Ectodermal cell (in vitro differentiated cells): ENCODE data around the gene PAGE1.

ENCODE experiments used
- H3K27ac ChIP-seq: 2 replicates; pipeline ENCODE4 v1.7.0; 2013; ENCODE audit warnings: mild to moderate bottlenecking, low read depth, low read length; ENCODE audit not compliant: insufficient read depth, poor library complexity, severe bottlenecking
- H3K27me3 ChIP-seq: 2 replicates; pipeline ENCODE4 v1.7.0; 2013; ENCODE audit warnings: mild to moderate bottlenecking, low read length; ENCODE audit not compliant: insufficient read depth, control insufficient read depth, poor library complexity, severe bottlenecking
- H3K36me3 ChIP-seq: one replicate; pipeline ENCODE4 v1.7.0; 2013; ENCODE audit warnings: low read length; ENCODE audit not compliant: control insufficient read depth, insufficient read depth
- H3K4me1 ChIP-seq: one replicate; pipeline ENCODE4 v1.7.0; 2013; ENCODE audit warnings: low read length; ENCODE audit not compliant: control insufficient read depth, insufficient read depth
- H3K4me3 ChIP-seq: 2 replicates; pipeline ENCODE4 v1.7.0; 2013; ENCODE audit warnings: low read depth, low read length, control low read depth; ENCODE audit not compliant: insufficient read depth
- H3K9me3 ChIP-seq: 2 replicates; pipeline ENCODE4 v1.7.0; 2013; ENCODE audit warnings: mild to moderate bottlenecking, low read length, moderate library complexity; ENCODE audit not compliant: control insufficient read depth
- WGBS, 2 experiments: methylation state at CpG; one replicate each; pipeline ENCODE4 v1.1.7; 2013; ENCODE audit warnings: missing lambda C conversion rate in 2 of 2; 5-methylcytosine and 5-hydroxymethylcytosine counted together

The PAGE1 gene

GRCh38 chrX:49704691-49705404 is 9.1 kb upstream of the PAGE1 start:
- Histone ChIP-seq H3K27ac (no peak overlapping the region), H3K36me3 (no peaks in the 10 kb centered on the region), H3K4me1 (no peaks in the 10 kb centered on the region), H3K4me3 (no peak overlapping the region), H3K27me3 (no peaks in the 10 kb centered on the region), H3K9me3 (no peaks in the 10 kb centered on the region)
- WGBS, 2 experiments = 82 to 90% methylated on average over 8 of the region's 8 CpGs

- 94 to 95% methylated on average over 4 to 5 of the region's 5 CpGs for WGBS, 2 experiments
- no peaks in the 10 kb centered on the region for H3K4me1 ChIP-seq
- H3K27me3 ChIP-seq = no peaks in the 10 kb centered on the region
- no peaks in the 10 kb centered on the region for H3K9me3 ChIP-seq
- H3K36me3 ChIP-seq = no peaks in the 10 kb centered on the region
- H3K4me3 ChIP-seq = no peak overlapping the region
- no peak overlapping the region for H3K27ac ChIP-seq
Measured at GRCh38 chrX:49701933-49702332, 6.1 kb upstream of the PAGE1 start.

GRCh38 chrX:49701323-49701722 is 5.5 kb upstream of the PAGE1 start:
- no peaks in the 10 kb centered on the region for H3K4me1 ChIP-seq
- no peak overlapping the region for H3K4me3 ChIP-seq
- no peaks in the 10 kb centered on the region for H3K36me3 ChIP-seq
- H3K27ac ChIP-seq = no peak overlapping the region
- H3K27me3 ChIP-seq = no peaks in the 10 kb centered on the region
- H3K9me3 ChIP-seq = no peaks in the 10 kb centered on the region

- no peak overlapping the region for H3K4me3 ChIP-seq
- H3K27ac ChIP-seq = no peak overlapping the region
- WGBS, 2 experiments = 94 to 97% methylated on average over 2 of the region's 2 CpGs
Measured at GRCh38 chrX:49675075-49675719, 20.6 kb downstream of the PAGE1 start.

GRCh38 chrX:49673394-49673793 is 22.4 kb downstream of the PAGE1 start:
- Histone ChIP-seq H3K9me3 (no peaks in the 10 kb centered on the region), H3K4me3 (no peak overlapping the region), H3K27ac (no peak overlapping the region), H3K4me1 (no peaks in the 10 kb centered on the region), H3K27me3 (no peaks in the 10 kb centered on the region), H3K36me3 (no peaks in the 10 kb centered on the region)
- 91 to 96% methylated on average over 12 of the region's 12 CpGs for WGBS, 2 experiments

More at GRCh38 chrX:49675075-49675719, 20.6 kb downstream of the PAGE1 start:
- Histone ChIP-seq H3K36me3 (no peaks in the 10 kb centered on the region), H3K9me3 (no peaks in the 10 kb centered on the region), H3K4me1 (no peaks in the 10 kb centered on the region), H3K27me3 (no peaks in the 10 kb centered on the region)

- Histone ChIP-seq H3K27me3 (no peaks in the 10 kb centered on the region), H3K9me3 (no peaks in the 10 kb centered on the region), H3K27ac (no peak overlapping the region), H3K4me3 (no peak overlapping the region), H3K4me1 (no peaks in the 10 kb centered on the region), H3K36me3 (no peaks in the 10 kb centered on the region)
- WGBS, 2 experiments = 93 to 94% methylated on average over 10 of the region's 10 CpGs
Measured at GRCh38 chrX:49664824-49665223, 31.0 kb downstream of the PAGE1 start.

- Histone ChIP-seq H3K4me3 (no peak overlapping the region), H3K27me3 (no peaks in the 10 kb centered on the region), H3K27ac (no peak overlapping the region), H3K36me3 (no peaks in the 10 kb centered on the region), H3K4me1 (no peaks in the 10 kb centered on the region), H3K9me3 (no peaks in the 10 kb centered on the region)
- 89 to 90% methylated on average over 3 of the region's 4 CpGs for WGBS, 2 experiments
Measured at GRCh38 chrX:49661881-49662280, 33.9 kb downstream of the PAGE1 start.

- H3K4me3 ChIP-seq = no peak overlapping the region
- no peaks in the 10 kb centered on the region for H3K9me3 ChIP-seq
- H3K36me3 ChIP-seq = no peaks in the 10 kb centered on the region
- WGBS, 2 experiments = 89 to 91% methylated on average over 2 to 4 of the region's 4 CpGs
- no peaks in the 10 kb centered on the region for H3K4me1 ChIP-seq
- H3K27me3 ChIP-seq = no peaks in the 10 kb centered on the region
- H3K27ac ChIP-seq = no peak overlapping the region
Measured at GRCh38 chrX:49659771-49660170, 36.0 kb downstream of the PAGE1 start.

- no peaks in the 10 kb centered on the region for H3K9me3 ChIP-seq
- 87 to 98% methylated on average over 3 of the region's 3 CpGs for WGBS, 2 experiments
- no peaks in the 10 kb centered on the region for H3K27me3 ChIP-seq
- no peaks in the 10 kb centered on the region for H3K4me1 ChIP-seq
- no peak overlapping the region for H3K27ac ChIP-seq
- no peak overlapping the region for H3K4me3 ChIP-seq
- H3K36me3 ChIP-seq = no peaks in the 10 kb centered on the region
Measured at GRCh38 chrX:49656533-49656932, 39.3 kb downstream of the PAGE1 start.

GRCh38 chrX:49644991-49645637 is 50.7 kb downstream of the PAGE1 start:
- no peaks in the 10 kb centered on the region for H3K9me3 ChIP-seq
- 93% methylated on average over 8 of the region's 8 CpGs for WGBS, 2 experiments
- no peaks in the 10 kb centered on the region for H3K4me1 ChIP-seq
- H3K27ac ChIP-seq = no peak overlapping the region
- no peaks in the 10 kb centered on the region for H3K27me3 ChIP-seq
- no peaks in the 10 kb centered on the region for H3K36me3 ChIP-seq
- H3K4me3 ChIP-seq = no peak overlapping the region
